Measurements from ENCODE around the gene POU6F1. TPM values are rescaled to one million over a fixed set of nuclear protein-coding genes. Genes with fewer than 3 reads are reported as not detected.

Gene POU6F1
- total and polyA plus RNA-seq, 2 experiments from 2014 or later = 3.2 to 6.3 TPM

DNA sequence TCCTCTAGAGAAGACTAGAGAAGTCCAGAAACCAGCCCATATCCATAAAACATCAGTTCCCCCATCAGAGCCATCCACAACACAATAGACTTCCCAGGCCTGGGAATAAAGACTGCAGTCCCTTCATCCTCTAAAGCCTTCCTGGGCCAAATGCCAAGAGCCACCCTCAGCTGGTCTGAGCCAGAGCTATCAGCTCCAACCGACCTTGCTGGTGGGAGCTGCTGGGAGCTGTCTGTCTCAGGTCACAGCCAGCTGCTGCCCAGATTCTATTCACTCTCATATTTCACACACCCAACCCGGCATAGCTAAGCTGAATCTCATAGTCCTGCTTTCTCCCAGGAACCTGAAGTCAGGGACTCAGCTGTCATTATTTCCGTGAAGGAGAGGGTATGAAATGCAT lies 34.0 kb downstream of the POU6F1 start:
- H3K4me1 ChIP-seq (ENCODE audit: insufficient read depth) = no peaks in the 10 kb centered on the region
- WGBS (ENCODE audit: low lambda C conversion rate, missing lambda C conversion rate) = 49% methylated on average over 3 of the region's 3 CpGs
- no peak overlapping the region for H2AFZ ChIP-seq
- H3K79me2 ChIP-seq = no peaks in the 10 kb centered on the region
- no peaks in the 10 kb centered on the region for H3K36me3 ChIP-seq (replicated peaks; ENCODE audit: insufficient read depth, low read depth)
- H3K27me3 ChIP-seq = no peaks in the 10 kb centered on the region
- no peak overlapping the region for H3K4me2 ChIP-seq
- no peaks in the 10 kb centered on the region for H4K20me1 ChIP-seq (ENCODE audit: insufficient read depth, poor library complexity, severe bottlenecking)
- no peaks in the 10 kb centered on the region for H3K9me2 ChIP-seq (replicated peaks; ENCODE audit: insufficient read depth)
- no peak overlapping the region for H3K4me3 ChIP-seq
- peak; percentile 61 for DNase-seq (ENCODE audit: low spot score)
- TF ChIP-seq EZH2phosphoT487 (IDR thresholded peaks at IDR 0.05; ENCODE audit: low read depth, severe bottlenecking, unreplicated experiment) (no peak), EZH2 (IDR thresholded peaks at IDR 0.05; ENCODE audit: borderline replicate concordance) (no peak)
- TF ChIP-seq, protein P1, sequence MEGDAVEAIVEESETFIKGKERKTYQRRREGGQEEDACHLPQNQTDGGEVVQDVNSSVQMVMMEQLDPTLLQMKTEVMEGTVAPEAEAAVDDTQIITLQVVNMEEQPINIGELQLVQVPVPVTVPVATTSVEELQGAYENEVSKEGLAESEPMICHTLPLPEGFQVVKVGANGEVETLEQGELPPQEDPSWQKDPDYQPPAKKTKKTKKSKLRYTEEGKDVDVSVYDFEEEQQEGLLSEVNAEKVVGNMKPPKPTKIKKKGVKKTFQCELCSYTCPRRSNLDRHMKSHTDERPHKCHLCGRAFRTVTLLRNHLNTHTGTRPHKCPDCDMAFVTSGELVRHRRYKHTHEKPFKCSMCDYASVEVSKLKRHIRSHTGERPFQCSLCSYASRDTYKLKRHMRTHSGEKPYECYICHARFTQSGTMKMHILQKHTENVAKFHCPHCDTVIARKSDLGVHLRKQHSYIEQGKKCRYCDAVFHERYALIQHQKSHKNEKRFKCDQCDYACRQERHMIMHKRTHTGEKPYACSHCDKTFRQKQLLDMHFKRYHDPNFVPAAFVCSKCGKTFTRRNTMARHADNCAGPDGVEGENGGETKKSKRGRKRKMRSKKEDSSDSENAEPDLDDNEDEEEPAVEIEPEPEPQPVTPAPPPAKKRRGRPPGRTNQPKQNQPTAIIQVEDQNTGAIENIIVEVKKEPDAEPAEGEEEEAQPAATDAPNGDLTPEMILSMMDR (IDR thresholded peaks at IDR 0.05; ENCODE audit: poor library complexity) = no peak
- no peak overlapping the region for H3K27ac ChIP-seq
- no peaks in the 10 kb centered on the region for H3K9me3 ChIP-seq (ENCODE audit: low read depth)

DNA sequence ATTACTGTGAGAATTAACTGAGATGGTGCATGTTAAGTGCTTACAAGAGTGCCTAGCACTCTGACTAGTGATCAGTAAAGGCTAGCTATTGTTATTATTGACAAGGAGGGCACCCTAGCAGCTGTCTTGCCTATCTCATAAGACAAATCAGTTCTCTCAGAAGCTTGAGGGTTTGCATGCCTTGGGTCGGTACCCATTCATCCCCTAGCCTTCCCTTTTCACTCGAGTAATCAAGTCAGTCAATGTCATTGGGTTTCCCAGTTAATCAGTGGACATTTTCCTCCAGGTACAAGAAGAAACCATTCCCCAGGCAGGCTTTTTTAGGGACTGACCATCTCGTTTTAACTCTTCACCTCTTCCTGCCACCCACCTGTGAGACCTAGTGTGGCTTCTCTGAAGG lies 34.5 kb downstream of the POU6F1 start:
- no peak overlapping the region for H2AFZ ChIP-seq
- no peaks in the 10 kb centered on the region for H3K36me3 ChIP-seq (replicated peaks; ENCODE audit: insufficient read depth, low read depth)
- no peaks in the 10 kb centered on the region for H3K4me1 ChIP-seq (ENCODE audit: insufficient read depth)
- no peak for TF ChIP-seq EZH2phosphoT487 (IDR thresholded peaks at IDR 0.05; ENCODE audit: low read depth, severe bottlenecking, unreplicated experiment)
- TF ChIP-seq EZH2 (IDR thresholded peaks at IDR 0.05; ENCODE audit: borderline replicate concordance) = no peak
- TF ChIP-seq, protein P1 (IDR thresholded peaks at IDR 0.05; ENCODE audit: poor library complexity) = no peak
- no peaks in the 10 kb centered on the region for H3K27me3 ChIP-seq
- H3K79me2 ChIP-seq = no peaks in the 10 kb centered on the region
- no peaks in the 10 kb centered on the region for H4K20me1 ChIP-seq (ENCODE audit: insufficient read depth, poor library complexity, severe bottlenecking)
- no peak for DNase-seq (ENCODE audit: low spot score)
- H3K9me3 ChIP-seq (ENCODE audit: low read depth) = no peaks in the 10 kb centered on the region
- H3K9me2 ChIP-seq (replicated peaks; ENCODE audit: insufficient read depth) = no peaks in the 10 kb centered on the region
- H3K4me3 ChIP-seq = no peak overlapping the region
- 93% methylated on average over 3 of the region's 3 CpGs for WGBS (ENCODE audit: low lambda C conversion rate, missing lambda C conversion rate)
- no peak overlapping the region for H3K27ac ChIP-seq
- H3K4me2 ChIP-seq = no peak overlapping the region

DNA sequence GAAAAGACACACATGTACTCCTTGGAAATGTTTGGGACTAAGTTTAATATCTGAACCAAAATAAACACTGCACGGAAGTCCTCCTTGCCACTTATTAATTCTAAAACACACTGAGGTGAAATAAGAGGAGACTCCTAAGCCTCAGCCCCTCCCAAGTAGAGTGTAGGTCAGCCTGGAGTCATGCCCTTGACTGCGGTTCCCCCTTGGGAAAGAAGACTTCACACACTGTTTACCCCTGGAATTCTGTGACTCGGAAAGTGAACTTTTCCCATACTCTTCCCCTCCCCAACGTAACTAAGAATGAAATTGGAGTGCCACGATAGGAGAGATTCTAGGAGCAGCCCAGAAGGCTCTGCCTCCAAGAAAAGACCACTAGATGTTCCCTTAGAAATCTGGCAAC lies 36.3 kb downstream of the POU6F1 start:
- TF ChIP-seq, protein P1 (IDR thresholded peaks at IDR 0.05; ENCODE audit: poor library complexity) = no peak
- no peak for TF ChIP-seq EZH2phosphoT487 (IDR thresholded peaks at IDR 0.05; ENCODE audit: low read depth, severe bottlenecking, unreplicated experiment)
- TF ChIP-seq EZH2 (IDR thresholded peaks at IDR 0.05; ENCODE audit: borderline replicate concordance) = no peak
- Histone ChIP-seq H3K36me3 (replicated peaks; ENCODE audit: insufficient read depth, low read depth) (no peaks in the 10 kb centered on the region), H3K4me2 (no peak overlapping the region), H3K79me2 (no peaks in the 10 kb centered on the region), H4K20me1 (ENCODE audit: insufficient read depth, poor library complexity, severe bottlenecking) (no peaks in the 10 kb centered on the region), H3K27me3 (no peaks in the 10 kb centered on the region), H3K9me2 (replicated peaks; ENCODE audit: insufficient read depth) (no peaks in the 10 kb centered on the region), H3K4me1 (ENCODE audit: insufficient read depth) (no peaks in the 10 kb centered on the region), H3K4me3 (no peak overlapping the region), H3K9me3 (ENCODE audit: low read depth) (no peaks in the 10 kb centered on the region), H2AFZ (no peak overlapping the region), H3K27ac (no peak overlapping the region)
- DNase-seq (ENCODE audit: low spot score) = no peak
- 71% methylated on average over 5 of the region's 5 CpGs for WGBS (ENCODE audit: low lambda C conversion rate, missing lambda C conversion rate)

- TF ChIP-seq, protein P1 (IDR thresholded peaks at IDR 0.05; ENCODE audit: poor library complexity) = no peak
- TF ChIP-seq EZH2 (IDR thresholded peaks at IDR 0.05; ENCODE audit: borderline replicate concordance) (no peak), EZH2phosphoT487 (IDR thresholded peaks at IDR 0.05; ENCODE audit: low read depth, severe bottlenecking, unreplicated experiment) (no peak)
- 79% methylated on average over 2 of the region's 2 CpGs for WGBS (ENCODE audit: low lambda C conversion rate, missing lambda C conversion rate)
- no peak for DNase-seq (ENCODE audit: low spot score)
- H3K4me2 ChIP-seq = no peak overlapping the region
- H3K36me3 ChIP-seq (replicated peaks; ENCODE audit: insufficient read depth, low read depth) = no peaks in the 10 kb centered on the region
- H4K20me1 ChIP-seq (ENCODE audit: insufficient read depth, poor library complexity, severe bottlenecking) = no peaks in the 10 kb centered on the region
- no peaks in the 10 kb centered on the region for H3K9me3 ChIP-seq (ENCODE audit: low read depth)
- no peak overlapping the region for H3K4me3 ChIP-seq
- H3K79me2 ChIP-seq = no peaks in the 10 kb centered on the region
- H3K4me1 ChIP-seq (ENCODE audit: insufficient read depth) = no peaks in the 10 kb centered on the region
- no peak overlapping the region for H2AFZ ChIP-seq
- no peak overlapping the region for H3K27ac ChIP-seq
- no peaks in the 10 kb centered on the region for H3K9me2 ChIP-seq (replicated peaks; ENCODE audit: insufficient read depth)
- no peaks in the 10 kb centered on the region for H3K27me3 ChIP-seq
Observed at GRCh38 chr12:51177897-51178296, 40.0 kb downstream of the POU6F1 start.

Measured in hepatocyte (in vitro differentiated cells).